IMR-90 (cell line): ENCODE data around the gene JADE3.
"Not testable (repeated sequence)": the region's sequence is repeated elsewhere in the genome, so short reads cannot be mapped to it uniquely, and the experiment has no call there.

Source experiments
- CEBPB ChIP-seq: IDR thresholded peaks from 2 replicates; pipeline ENCODE4 v1.6.1; 2012; ENCODE audit warnings: low read depth, low read length, improper control_type of control experiment
- MAZ ChIP-seq: IDR thresholded peaks from 2 replicates; pipeline ENCODE4 v1.6.1; 2012; ENCODE audit warnings: low read depth, mild to moderate bottlenecking, low read length, improper control_type of control experiment, moderate library complexity, borderline replicate concordance
- POLR2A ChIP-seq: IDR thresholded peaks from 2 replicates; pipeline ENCODE4 v1.6.1; 2012; ENCODE audit warnings: mild to moderate bottlenecking, low read depth, low read length
- RFX5 ChIP-seq: IDR thresholded peaks from 2 replicates; pipeline ENCODE4 v1.8.0; 2012; ENCODE audit warnings: low read depth, mild to moderate bottlenecking, low read length, moderate library complexity
- SMC3 ChIP-seq: fragments of 150-350 bp; IDR thresholded peaks from 2 replicates; pipeline ENCODE4 v1.6.1; 2016; ENCODE audit warnings: low read depth, mild to moderate bottlenecking, antibody characterized with exemption, low read length, moderate library complexity
- USF2 ChIP-seq: fragments of 150-350 bp; IDR thresholded peaks from 2 replicates; pipeline ENCODE4 v1.6.1; 2017; ENCODE audit warnings: mild to moderate bottlenecking, antibody characterized with exemption, low read length, low read depth
- TF ChIP-seq, protein P1 (sequence below): conservative IDR thresholded peaks from 2 replicates; pipeline ENCODE4 v1.5.1; 2012; ENCODE audit warnings: mild to moderate bottlenecking, low read depth, low read length, improper control_type of control experiment

DNA sequence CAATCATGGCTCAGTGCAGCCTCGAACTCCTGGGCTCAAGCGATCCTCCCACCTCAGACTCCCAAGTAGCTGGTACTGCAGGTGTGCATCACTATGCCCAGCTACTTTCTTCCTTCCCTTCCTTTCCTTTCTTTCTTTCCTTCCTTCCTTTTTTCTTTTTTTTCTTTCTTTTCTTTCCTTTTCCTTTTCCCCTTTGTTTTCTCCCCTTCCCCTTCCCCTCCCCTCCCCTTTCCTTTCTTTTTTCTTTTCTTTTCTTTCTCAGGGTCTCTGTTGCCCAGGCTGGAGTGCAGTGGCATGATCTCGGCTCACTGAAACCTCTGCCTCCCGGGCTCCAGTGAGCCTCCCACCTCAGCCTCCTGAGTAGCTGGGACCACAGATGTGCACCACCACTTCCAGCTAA is 44.4 kb downstream of the JADE3 start:
- TF ChIP-seq POLR2A, SMC3, CEBPB, USF2, RFX5, MAZ: not testable (repeated sequence)
- TF ChIP-seq, protein P1, sequence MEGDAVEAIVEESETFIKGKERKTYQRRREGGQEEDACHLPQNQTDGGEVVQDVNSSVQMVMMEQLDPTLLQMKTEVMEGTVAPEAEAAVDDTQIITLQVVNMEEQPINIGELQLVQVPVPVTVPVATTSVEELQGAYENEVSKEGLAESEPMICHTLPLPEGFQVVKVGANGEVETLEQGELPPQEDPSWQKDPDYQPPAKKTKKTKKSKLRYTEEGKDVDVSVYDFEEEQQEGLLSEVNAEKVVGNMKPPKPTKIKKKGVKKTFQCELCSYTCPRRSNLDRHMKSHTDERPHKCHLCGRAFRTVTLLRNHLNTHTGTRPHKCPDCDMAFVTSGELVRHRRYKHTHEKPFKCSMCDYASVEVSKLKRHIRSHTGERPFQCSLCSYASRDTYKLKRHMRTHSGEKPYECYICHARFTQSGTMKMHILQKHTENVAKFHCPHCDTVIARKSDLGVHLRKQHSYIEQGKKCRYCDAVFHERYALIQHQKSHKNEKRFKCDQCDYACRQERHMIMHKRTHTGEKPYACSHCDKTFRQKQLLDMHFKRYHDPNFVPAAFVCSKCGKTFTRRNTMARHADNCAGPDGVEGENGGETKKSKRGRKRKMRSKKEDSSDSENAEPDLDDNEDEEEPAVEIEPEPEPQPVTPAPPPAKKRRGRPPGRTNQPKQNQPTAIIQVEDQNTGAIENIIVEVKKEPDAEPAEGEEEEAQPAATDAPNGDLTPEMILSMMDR = not testable (repeated sequence)
